Uterus (tissue), 2 donors: ENCODE results near the gene NAA38.
A peak's percentile ranks its signal among the peaks of the same experiment; 100 is the strongest.

Experiments
- POLR2A ChIP-seq, 2 donors: fragments of 450-650 bp; IDR thresholded peaks; one replicate each; pipeline ENCODE4 v1.6.1; 2016; ENCODE audit warnings: antibody characterized with exemption in 2 of 2, mild to moderate bottlenecking in 1 of 2, moderate library complexity in 1 of 2
- TF ChIP-seq, protein P1 (sequence below), 4 experiments: fragments of 200-600 bp in 2 of 4; fragments of 450-650 bp in 2 of 4; sonication (generic) in 2 of 4; IDR thresholded peaks; one replicate each; pipeline ENCODE4 v1.5.1; 2016 to 2019; ENCODE audit warnings: antibody characterized with exemption in 4 of 4, mild to moderate bottlenecking in 2 of 4, moderate library complexity in 1 of 4

DNA sequence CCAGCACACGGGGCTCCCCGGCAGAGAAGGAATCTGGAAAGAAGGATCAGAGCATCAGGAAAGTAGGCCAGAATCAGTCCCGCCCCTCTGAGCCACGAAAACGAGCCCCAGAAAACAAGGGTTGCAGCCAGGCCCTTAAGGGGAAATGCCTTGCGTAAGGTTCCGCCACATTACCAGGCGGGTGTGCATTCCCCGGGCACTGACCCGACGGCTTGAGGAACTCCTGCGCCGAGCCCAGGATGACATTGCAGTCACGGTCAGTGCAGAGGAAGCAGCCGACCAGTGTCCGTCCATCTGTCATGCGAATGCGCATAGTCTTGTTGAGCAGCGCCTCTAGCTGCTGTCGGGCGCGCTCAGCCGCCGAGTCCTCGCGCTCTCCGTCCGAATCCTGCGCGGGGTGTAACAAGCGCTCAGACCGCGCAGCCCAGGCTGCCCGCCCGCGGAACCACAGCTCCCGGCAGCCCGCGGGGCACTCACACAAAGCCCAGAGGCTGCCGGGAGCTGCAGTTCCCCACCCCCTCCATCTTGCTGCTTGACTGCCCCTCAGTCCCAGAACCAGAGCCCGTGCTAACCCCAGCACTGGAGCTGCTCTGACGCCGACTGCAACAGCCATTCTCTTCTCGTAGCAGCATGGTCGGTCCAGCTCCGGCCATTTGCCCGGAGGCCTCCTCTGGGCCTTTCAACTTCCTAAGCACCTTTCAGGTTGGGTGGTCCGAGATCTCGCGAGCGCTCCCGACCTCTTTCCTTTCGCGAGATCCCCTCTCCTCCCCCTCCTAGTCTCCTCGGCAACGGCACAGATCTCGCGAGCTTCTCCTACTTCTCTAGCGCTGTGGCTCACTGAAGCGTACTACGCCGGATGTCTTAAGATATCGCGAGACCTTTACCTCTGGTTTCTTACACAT is at the start of gene NAA38:
- TF ChIP-seq, protein P1, sequence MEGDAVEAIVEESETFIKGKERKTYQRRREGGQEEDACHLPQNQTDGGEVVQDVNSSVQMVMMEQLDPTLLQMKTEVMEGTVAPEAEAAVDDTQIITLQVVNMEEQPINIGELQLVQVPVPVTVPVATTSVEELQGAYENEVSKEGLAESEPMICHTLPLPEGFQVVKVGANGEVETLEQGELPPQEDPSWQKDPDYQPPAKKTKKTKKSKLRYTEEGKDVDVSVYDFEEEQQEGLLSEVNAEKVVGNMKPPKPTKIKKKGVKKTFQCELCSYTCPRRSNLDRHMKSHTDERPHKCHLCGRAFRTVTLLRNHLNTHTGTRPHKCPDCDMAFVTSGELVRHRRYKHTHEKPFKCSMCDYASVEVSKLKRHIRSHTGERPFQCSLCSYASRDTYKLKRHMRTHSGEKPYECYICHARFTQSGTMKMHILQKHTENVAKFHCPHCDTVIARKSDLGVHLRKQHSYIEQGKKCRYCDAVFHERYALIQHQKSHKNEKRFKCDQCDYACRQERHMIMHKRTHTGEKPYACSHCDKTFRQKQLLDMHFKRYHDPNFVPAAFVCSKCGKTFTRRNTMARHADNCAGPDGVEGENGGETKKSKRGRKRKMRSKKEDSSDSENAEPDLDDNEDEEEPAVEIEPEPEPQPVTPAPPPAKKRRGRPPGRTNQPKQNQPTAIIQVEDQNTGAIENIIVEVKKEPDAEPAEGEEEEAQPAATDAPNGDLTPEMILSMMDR (IDR thresholded peaks at IDR 0.05) = peak; percentile 67 to 77 (median 72)
- peak in 1 of 2 donors; percentile 64 for TF ChIP-seq POLR2A (IDR thresholded peaks at IDR 0.05)
